T-helper 1 cell (primary cell): ENCODE measurements around the gene KLHDC1.
"Not testable (repeated sequence)": the region's sequence is repeated elsewhere in the genome, so short reads cannot be mapped to it uniquely, and the experiment has no call there.

ENCODE experiments used
- DNase-seq, 5 donors: peaks; one replicate each; pipeline ENCODE4 v3.0.0-alpha.2; 2012 to 2020

The KLHDC1 gene

DNA sequence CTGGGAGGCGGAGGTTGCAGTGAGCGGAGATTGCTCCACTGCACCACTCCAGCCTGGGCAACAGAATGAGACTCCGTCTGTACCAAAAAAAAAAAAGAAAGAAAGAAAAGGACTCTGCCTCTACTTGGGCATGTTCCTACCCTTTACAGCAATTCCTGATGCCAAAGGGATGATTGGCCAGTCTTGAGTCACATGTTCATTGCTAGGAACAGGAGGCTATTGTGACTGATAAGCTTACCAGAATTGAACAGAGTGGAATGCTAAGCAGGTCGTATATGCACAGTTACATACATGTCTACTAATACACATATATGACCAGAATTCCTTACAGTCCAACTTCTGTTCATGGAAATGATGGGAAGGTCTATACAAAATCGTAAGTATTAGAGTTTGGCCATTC lies 34.3 kb downstream of the KLHDC1 start:
- DNase-seq = no peak

DNA sequence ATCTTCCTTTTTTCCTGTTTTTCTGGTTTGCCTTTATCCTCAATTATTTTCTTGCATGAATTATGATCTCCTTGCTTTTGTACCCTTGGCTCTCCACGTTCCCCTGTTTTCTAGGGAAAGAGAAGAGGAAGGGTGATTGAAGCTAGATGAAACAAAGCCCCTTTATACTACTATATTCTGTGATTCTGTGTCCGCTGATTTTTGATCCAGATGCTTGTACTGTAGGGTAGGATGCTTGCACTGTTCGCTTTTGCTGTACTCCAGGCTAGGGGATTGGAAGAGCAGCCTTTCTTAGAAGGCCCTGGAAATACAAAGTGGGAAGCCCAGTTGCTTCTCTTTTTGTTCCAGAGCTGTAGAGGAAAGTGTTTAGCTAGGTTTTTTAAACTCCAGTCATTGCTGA lies 40.0 kb downstream of the KLHDC1 start:
- DNase-seq = no peak

DNA sequence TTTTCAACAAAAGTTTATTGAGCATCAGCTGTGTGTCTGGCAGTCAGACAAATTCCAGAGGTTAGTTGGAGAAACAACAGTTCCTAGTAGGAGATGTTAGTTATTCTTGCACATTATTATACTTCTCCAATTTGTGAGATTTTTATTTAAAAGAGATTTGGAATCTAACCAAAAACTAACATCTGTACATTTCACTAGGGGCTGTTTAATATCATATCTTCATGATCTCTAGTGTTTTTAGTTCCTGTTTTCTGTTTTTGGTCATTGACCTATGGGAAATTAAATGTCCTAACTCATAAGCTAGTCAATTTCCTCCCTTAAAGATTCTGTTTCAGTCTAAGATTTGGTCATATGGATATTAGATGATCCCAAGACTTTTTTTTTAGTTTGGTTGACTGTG lies 40.9 kb downstream of the KLHDC1 start:
- DNase-seq = no peak

DNA sequence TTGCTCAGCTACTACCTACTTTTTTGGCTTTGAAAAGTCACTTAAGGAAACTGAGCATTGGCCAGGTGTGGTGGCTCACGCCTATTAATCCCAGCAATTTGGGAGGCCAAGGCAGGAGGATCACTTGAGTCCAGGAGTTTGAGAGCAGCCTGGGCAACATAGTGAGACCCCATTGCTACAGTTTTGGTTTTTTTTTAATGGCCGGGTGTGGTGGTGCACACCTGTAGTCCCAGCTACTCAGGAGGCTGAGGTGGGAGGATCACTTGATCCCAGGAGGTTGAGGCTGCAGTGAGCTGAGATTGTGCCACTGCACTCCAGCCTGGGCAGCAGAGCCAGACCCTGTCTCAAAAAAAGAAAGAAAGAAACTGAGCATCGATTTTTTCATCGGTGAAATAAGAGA lies 42.7 kb downstream of the KLHDC1 start:
- not testable (repeated sequence) for DNase-seq

DNA sequence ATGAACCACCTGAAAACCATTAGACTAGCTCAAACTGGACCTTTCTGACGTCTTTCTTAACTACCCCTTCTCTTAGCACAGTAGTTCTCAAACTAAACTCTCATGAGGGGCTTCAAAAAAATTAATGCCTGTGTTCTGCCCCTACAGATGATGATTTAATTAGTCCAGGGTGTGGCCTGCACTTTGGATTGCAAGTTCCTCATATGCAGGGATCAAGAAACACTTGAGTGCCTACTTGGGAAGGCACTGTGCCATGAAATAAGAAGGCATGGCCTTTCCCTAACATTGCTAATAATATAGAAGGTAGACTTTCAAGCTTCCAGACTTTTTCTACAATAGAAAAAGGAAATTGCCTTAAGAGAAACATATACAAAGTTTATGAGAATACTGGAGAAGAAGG lies 52.3 kb downstream of the KLHDC1 start:
- no peak for DNase-seq

DNA sequence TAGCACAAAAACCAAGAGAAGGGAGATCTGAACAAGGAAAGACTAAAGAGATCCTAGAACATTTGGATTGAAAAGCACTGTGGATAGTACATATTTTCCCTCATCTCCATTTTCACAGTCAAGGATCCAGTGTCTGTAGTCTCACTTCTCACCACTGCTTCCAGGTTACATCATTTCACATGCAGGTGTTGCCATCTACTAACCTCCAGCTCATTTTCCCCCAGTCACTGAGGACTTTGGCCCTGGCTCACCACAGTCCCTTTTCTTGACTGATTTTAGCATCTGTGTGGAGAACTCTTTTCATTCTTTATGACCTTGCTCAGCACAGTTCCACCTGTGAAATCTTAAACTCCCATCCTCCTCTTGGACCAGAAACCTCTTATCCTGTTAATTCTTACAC lies 53.6 kb downstream of the KLHDC1 start:
- not testable (repeated sequence) for DNase-seq

DNA sequence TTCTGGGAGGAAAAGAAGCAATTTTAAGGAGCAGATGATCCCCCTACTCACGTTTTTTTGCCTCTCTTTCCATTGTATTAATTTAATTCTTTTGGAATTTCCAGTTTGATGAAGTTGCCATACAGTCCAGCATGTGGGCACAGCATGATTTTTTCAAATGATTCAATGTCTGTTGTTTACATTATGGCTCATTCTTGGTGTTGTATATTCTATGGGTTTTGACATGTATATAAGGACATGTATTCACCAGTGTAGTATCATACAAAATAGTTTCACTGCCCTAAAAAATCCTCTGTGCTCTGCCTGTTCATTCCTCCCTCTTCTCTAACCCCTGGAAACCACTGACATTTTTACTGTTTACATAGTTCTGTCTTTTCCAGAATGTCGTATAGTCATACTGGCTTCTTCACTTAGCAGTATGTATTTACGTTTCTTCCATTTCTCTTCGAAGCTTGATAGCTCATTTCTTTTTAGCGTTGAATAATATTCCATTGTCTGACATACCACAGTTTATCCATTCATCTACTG lies 61.7 kb downstream of the KLHDC1 start:
- DNase-seq = no peak

DNA sequence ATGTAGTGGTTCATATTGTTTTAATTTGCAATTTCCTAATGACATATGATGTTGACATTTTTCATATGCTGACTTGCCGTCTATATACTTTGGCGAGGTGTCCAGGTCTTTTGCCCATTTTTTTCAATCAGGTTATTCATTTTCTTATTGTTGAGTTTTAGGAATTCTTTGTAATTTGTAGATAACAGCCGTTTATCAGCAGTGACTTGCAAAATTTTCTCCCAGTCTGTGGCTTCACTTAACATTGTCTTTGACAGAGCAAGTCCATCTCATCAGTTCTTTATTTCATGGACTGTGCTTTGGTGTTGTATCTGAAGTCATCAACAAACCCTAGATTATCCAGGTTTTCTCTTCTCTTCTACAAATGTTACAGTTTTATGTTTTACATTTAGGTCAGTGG lies 62.5 kb downstream of the KLHDC1 start:
- DNase-seq = no peak

DNA sequence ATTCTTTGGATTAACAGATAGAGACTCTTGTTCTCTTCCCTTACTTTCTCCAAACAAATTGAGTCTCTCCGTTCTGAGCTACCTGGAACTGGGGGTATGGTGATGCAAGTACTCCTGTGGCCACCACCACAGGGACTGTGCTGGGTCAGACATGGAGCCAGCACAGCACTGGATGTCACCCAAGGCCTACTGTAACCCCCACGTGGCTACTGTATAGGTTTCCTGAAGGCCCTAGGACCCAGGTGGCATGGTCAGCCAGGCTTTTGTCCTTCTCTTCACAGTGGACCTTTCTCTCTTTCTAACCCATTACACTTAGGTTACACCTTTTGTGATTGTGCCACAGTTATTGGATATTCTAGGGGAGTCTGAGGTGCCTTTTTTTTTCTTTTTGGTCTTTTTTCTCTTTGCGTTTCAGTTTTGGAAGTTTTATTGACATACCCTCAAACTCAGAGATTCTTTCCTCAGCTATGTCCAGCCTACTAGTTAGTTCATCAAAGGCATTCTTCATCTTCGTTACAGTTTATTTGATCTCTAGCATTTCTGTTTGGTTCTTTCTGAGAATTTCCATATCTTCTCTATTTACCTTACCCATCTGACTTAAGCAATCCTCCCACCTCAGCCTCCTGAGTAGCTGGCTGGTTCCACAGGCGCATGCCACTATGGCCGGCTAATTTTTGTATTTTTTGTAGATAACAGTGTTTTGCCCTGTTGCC lies 69.1 kb downstream of the KLHDC1 start:
- no peak for DNase-seq

DNA sequence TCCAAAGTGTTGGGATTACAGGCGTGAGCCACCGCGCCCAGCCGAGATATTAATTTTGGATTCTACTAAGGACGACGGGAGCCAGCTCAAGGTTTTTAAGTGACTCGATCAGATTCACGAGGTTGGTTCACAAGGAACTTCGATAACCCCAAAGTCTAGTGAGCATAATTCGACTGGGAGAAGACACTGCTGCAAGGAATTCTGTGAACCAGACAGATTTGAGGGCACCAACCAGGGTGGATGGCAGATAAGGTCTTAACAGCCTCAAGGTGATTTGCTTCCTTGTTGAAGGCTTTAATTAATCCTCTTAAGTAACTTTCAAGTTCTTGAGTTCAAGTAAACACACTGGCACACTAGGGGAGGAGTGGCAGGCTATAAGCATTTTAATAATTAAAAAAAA lies 73.9 kb downstream of the KLHDC1 start:
- DNase-seq = no peak

DNA sequence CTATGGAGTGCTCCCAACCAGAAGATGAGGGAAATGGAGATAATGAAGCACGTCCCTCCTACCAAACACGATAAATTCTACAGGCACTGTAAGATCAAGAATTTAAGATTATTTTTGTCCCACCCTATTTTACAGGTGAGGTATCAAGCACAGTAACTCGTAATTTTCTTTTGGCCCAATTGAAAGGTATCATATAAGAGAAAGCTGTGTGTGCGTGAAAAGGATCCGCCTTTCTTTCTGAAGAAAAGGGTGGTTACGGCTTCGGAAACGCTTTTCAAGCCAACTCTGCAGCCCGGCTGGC lies 74.3 kb downstream of the KLHDC1 start:
- DNase-seq = no peak

DNA sequence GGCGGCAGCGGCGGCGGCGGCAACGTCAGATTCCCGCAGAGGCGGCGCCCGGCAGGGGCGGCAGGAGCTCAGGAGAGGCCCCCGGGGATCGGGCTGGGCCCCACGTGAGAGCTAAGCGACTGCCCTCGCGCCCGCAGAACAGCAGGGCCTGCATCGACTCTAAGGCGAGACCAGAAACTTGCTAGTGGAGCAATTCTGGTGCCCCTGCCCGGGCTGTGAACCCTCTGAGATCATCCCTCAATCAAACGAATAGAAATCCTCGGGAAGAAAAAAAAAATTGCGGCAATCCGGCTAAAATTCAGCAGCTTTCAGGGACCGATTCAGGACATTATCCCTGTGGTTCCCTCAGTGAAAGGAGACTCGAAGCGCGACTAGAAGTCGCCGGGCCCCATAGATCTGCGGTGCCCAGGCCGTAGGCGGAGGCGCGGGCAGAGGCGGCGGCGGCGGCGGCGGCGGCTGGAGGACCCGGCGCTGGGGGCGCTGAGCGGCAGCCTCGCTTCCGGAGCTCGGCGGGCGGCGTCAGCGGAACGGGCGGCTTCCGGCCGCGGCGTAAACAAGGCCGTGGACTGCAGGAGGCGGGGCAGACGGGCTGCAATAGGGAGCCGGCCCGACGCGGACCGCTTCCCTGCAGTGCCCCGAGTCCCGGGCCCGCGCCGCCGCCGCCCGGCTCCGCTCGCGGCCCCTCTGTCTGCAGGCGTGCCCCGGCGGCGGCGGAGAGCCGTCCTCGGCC lies 74.8 kb downstream of the KLHDC1 start, which contains the start of gene KLHDC2:
Gene KLHDC2, plus strand, starts transcription at position 583 of the 730 bp plus-strand sequence. CDS start 316 bp downstream, outside the sequence.
- DNase-seq = peak; percentile 76 to 94 (median 80)

DNA sequence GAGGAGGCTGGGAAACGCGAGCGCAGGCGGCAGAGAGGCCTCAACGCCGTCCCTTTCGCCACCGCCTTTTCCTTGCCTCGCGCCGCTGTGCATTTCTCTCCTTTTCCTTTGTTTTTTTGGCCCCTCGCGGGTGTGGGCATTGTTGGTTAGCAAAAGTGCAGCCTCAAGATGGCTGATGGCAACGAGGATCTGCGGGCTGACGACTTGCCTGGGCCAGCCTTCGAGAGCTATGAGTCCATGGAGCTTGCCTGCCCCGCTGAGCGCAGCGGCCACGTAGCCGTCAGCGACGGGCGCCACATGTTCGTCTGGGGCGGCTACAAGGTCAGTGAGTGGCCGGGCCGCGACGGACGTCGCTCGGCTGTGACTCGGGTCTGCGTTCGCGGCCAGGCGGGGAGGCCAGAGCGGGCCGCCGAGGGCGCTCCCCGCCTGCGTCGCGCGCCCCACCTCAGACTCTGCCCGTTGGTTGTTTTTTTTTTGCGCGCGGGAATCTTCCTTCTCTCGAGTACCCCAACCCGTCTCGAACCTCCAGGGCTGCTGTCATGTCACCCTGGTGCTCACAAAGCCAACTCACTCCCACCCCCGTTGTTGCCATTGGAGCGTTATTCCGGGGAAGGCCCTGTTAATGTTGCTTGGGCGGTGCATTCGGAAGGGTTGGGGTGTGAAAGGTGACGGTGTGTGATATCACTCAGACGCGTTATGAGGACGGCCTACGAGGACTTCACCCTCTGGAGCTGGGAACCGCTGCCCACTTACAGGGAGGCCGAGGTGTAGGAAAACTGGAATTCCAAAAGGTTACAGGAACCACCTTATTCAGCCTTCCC lies 75.6 kb downstream of the KLHDC1 start:
- peak; percentile 28 to 70 (median 60) for DNase-seq

DNA sequence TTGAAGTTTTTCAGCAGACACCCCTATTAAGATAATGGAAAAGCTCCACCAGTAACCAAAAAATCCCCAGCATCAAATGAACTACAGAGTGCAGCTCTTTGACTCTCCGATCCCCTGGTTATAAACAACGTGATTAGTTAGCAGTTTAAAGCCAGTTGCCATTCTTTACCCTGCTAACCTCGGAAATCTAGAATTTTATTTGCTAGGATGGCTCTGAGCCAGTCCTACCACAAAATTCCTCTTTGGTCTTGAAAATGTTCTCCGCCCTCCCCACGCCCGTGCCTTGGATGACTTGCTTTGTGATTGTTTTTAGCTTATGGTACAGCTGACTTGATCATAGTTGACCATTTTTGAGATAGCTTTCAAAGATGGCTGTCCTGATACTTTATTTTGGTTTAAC lies 76.3 kb downstream of the KLHDC1 start:
- DNase-seq = no peak

DNA sequence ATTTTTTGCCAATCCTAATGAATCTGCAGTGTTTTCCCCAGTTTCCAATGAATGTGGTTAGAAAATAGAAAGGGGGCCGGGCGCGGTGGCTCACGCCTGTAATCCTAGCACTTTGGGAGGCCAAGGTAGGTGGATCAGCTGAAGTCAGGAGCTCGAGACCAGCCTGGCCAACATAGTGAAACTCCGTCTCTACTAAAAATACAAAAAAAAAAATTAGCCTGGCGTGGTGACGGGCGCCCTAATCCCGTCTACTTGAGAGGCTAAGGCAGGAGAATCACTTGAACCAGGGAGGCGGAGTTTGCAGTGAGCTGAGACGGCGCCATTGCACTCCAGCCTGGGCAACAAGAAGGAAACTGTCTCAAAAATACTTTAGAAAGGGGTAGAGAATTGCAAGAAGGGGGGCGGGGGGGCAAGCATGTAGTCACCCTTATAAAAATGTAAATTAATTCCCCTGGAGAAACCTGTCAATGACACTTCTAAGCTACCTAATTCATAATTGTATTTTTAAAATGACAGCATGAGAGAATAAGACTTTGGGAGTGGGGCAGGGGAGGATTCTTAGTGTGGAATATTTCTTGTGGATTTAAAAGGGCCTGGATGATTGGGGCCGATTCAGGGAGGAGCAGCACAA lies 76.8 kb downstream of the KLHDC1 start:
- DNase-seq = no peak

DNA sequence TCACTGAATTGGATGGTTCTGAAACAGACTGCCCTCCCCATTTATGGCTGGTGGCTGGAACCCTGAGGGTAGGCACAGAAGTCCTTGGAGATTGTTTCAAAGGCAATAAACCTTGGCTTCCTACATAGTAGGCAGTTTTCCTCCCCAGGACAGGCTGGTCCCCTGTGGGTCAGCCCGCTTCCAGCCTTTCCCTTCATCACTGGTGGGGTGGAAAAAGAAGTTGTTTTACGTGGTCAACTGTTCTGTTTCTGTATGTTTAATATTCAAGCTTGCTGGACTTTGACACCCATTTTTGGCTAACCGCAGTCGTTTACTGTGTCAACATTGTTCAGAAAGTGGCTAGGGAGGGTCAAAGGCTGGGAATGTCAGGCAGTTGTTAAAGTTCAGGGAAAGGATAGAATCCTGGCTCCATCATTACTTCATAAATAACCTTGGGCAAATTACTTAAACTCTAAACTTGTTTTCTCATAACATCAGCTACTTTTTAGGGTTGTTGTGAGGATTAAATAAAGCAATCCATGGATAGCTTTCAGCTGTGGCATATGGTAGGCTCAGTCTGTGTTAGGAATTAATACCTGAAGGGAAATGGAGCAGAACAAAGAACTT lies 77.4 kb downstream of the KLHDC1 start:
- DNase-seq = no peak

DNA sequence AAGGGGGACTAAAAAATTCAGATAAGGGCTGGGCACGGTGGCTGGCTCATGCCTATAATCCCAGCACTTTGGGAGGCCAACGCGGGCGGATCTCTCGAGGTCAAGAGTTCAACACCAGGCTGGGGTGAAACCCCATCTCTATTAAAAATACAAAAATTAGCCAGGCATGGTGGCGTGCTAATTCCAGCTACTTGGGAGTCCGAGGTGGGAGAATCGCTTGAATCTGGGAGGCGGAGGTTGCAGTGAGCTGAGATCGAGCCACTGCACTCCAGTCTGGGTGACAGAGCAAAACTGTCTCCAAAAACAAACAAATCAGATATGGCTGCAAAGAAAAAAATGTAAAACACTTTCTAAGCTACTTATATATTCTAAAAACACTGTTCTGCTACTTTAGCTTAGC lies 78.8 kb downstream of the KLHDC1 start:
- not testable (repeated sequence) for DNase-seq

DNA sequence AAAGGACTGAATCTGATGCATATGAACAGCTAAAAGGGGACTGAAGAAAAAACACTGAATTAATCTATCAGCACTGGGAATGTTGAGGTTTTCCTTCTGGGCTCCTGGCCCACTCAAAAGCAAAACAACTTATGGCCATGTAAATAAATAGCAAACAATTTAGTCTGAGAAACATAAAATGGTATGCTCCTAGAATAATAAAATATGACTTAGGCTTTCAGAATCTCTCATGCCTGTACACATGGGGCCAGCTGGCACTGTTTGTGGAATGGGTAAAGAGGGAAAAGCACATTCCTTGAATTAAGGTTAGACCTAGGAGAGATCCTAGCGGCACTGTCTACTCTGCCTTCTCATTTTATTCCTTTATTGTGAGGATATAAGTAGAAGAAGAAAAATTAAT lies 81.2 kb downstream of the KLHDC1 start:
- DNase-seq = no peak

DNA sequence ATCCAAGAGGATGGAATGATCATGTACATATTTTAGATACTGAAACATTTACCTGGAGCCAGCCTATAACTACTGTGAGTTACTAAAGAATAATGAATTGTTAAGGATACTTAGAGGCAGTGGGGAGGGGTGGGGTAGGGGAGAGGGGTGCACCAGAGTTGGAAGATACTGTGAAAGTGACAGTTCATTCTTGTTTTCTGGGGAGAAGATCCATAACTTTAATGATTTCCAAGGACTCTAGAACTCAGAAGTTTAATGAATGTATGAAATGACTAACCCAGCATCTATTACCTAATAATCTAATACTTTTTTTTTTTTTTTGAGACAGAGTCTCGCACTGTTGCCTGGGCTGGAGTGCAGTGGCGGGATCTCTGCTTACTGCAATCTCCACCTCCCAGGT lies 85.5 kb downstream of the KLHDC1 start:
- DNase-seq = no peak

DNA sequence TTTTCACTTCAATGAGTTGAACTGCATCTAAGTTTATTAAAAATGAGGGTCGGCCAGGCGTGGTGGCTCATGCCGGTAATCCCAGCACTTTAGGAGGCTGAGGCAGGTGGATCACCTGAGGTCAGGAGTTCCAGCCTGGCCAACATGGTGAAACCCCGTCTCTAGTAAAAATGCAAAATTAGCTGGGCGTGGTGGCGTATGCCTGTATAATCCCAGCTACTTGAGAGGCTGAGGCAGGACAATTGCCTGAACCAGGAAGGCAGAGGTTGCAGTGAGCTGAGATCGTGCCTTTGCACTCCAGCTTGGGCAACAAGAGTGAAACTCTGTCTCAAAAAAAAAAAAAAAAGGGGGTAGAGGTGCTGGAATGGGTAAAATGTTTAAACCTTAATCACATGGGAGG lies 88.1 kb downstream of the KLHDC1 start:
- not testable (repeated sequence) for DNase-seq

DNA sequence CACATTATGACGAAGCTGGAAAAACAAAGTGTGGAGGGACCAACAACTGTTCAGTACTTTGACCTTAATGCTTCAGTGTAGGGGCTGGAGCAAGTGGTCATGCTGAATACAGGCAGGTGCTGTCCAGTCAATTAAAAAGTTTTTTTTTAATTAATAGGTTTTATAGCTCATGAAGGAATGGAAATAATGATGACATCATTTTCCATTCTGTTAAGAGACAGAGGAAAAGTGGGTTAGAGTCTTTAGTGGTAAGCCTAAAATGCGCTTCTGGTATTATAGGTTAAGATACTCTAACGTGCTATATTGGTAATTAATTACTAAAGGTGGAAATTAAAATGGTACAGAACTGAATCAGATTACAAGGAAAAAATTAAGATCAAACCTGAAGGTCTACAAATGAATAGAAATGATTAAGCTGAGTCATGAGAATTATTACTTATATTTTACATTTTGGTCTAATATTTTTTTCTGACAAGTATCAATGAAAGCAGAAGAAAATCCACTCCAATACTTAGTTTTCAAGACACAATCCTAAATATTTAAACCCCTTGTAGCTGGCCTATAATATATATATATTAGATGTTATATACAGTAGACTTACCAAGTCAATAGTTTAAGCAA lies 90.6 kb downstream of the KLHDC1 start:
- no peak for DNase-seq

DNA sequence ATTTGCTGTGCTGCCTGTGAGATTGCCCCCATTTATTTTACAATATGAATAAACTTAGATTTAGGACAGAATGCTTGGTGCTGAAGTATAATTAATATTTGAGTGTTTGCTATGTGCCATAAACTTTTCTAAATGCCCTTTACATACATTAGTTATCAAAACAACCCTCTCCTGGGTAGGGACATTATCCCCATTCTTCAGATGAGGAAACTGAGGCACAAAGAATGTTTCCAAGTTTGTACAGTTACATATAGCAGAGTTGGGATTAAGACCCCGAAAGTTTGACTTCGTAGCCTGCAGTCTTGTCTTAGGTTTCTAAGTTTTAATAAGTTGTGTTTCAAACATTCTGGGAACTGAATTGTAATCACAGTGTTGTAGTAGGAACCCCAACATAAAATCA lies 93.4 kb downstream of the KLHDC1 start:
- no peak for DNase-seq
